ENCODE data around the gene AGAP5.

AGAP5 gene

DNA sequence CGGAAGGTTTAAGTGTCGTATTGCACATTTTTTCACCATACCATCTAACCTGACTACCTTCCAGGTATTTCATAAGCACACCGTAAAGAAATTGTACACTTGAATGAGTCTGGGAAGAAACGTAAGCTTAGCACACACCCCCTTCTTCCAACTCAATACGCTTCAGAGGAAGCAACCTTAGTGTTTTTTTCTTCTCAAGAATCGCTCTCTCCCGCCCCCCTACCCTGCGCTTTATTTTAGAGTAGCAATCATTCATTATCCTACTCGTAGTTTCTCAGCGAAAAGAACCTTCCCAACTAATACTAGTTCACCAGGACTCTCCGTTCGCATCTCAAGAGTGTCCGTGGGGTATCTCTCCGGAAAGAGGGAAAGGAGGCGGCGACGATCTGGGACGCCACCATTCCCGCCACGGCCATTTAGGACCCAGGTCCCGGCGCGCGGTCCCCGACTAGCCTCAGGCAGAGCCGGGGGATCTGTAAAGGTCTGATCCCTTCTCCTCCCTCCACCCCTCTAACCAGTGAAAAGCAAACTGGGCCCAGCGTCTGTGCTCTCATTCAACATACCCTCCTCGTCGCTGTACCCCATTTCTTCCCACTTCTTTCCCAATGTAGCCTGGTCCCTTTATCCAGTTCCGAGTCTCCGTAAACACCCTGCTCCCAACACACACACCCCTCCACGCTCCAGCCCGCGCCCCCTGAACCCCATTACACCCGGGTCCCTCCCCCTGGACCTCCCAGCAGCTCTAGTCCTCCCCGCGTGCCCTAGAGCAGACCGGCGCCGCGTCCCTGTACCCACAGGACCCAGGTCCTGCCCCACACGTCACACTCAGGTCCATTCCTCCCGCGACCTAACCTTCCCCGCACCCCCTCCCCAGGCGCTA, 72.7 kb downstream of the AGAP5 start:
- DNase-seq = no peak

All from NCI-H510A (cell line).